Tibial nerve (tissue), 4 donors: ENCODE data around the gene RIOK2. TPM values are rescaled to one million over a fixed set of nuclear protein-coding genes. Genes with fewer than 3 reads are reported as not detected.

Experiments
- DNase-seq, 2 donors: peaks; one replicate each; pipeline ENCODE4 v3.0.0-alpha.2; 2019; ENCODE audit warnings: low spot score in 2 of 2
- H3K27ac ChIP-seq, 4 donors: fragments of 200-600 bp; sonication (generic) in 3 of 4; one replicate each; pipeline ENCODE4 v1.5.1; 2017 to 2019; ENCODE audit warnings: mild to moderate bottlenecking in 1 of 4
- H3K27me3 ChIP-seq, 2 donors: fragments of 200-600 bp; sonication (generic) in 1 of 2; one replicate each; pipeline versions ENCODE4 v1.5.1 to v1.6.0; 2017 to 2019
- H3K36me3 ChIP-seq, 3 donors: fragments of 200-600 bp; sonication (generic); one replicate each; pipeline ENCODE4 v1.5.1; 2018 to 2019
- H3K4me1 ChIP-seq, 4 donors: fragments of 200-600 bp; sonication (generic) in 3 of 4; one replicate each; pipeline ENCODE4 v1.5.1; 2017 to 2019
- H3K4me3 ChIP-seq, 4 donors: fragments of 200-600 bp; sonication (generic) in 3 of 4; one replicate each; pipeline ENCODE4 v1.5.1; 2017 to 2019; ENCODE audit warnings: mild to moderate bottlenecking in 1 of 4, moderate library complexity in 1 of 4
- H3K9me3 ChIP-seq, 4 donors: fragments of 200-600 bp; sonication (generic) in 3 of 4; one replicate each; pipeline ENCODE4 v1.5.1; 2017 to 2019
- CTCF ChIP-seq, 5 experiments: fragments of 200-600 bp in 3 of 5; fragments of 450-650 bp in 2 of 5; sonication (generic) in 3 of 5; IDR thresholded peaks; one replicate each; pipeline ENCODE4 v1.5.1; 2016 to 2019; ENCODE audit warnings: antibody characterized with exemption in 5 of 5, mild to moderate bottlenecking in 3 of 5, moderate library complexity in 2 of 5
- EP300 ChIP-seq, 2 donors: sonication (generic); formaldehyde crosslinking; IDR thresholded peaks; one replicate each; pipeline ENCODE4 v1.6.1; 2017; ENCODE audit warnings: antibody characterized with exemption in 2 of 2, mild to moderate bottlenecking in 1 of 2
- POLR2A ChIP-seq, 2 donors: fragments of 450-650 bp; IDR thresholded peaks; one replicate each; pipeline ENCODE4 v1.6.1; 2017; ENCODE audit warnings: antibody characterized with exemption in 2 of 2, mild to moderate bottlenecking in 2 of 2, moderate library complexity in 2 of 2
- WGBS, 2 donors: methylation state at CpG; one replicate each; pipeline ENCODE4 v1.1.5; 2018; 5-methylcytosine and 5-hydroxymethylcytosine counted together
- total RNA-seq, 4 donors: library from RNA; depleted of rRNA; stranded (reverse); fragments of >200 nt; gene quantifications; one replicate each; pipeline ENCODE4 v1.1.0, GENCODE V29; 2016

Gene RIOK2
- total RNA-seq, 4 donors from 2014 or later = 16.7 to 44.7 (median 27.3) TPM

GRCh38 chr5:97171703-97172102, 11.3 kb downstream of the RIOK2 start:
- Histone ChIP-seq H3K4me3 (no peak overlapping the region), H3K27ac (no peak overlapping the region), H3K27me3 (no peaks in the 10 kb centered on the region), H3K9me3 (no peaks in the 10 kb centered on the region), H3K4me1 (peaks cover 0 to 11% (median 0%) of the 10 kb centered on the region in 4 donors), H3K36me3 (peaks cover 5 to 96% (median 9%) of the 10 kb centered on the region in 3 donors)
- TF ChIP-seq EP300 (IDR thresholded peaks at IDR 0.05) (no peak), CTCF (IDR thresholded peaks at IDR 0.05) (no peak), POLR2A (IDR thresholded peaks at IDR 0.05) (no peak)
- WGBS, 2 donors = 40 to 69% methylated on average over 3 of the region's 3 CpGs
- no peak for DNase-seq

- 53 to 57% methylated on average over 6 of the region's 6 CpGs for WGBS, 2 donors
- TF ChIP-seq POLR2A (IDR thresholded peaks at IDR 0.05) (no peak), CTCF (IDR thresholded peaks at IDR 0.05) (no peak), EP300 (IDR thresholded peaks at IDR 0.05) (no peak)
- peaks cover 0 to 11% (median 0%) of the 10 kb centered on the region in 4 donors for H3K4me1 ChIP-seq
- no peak overlapping the region for H3K4me3 ChIP-seq
- H3K27ac ChIP-seq = peak overlapping the region in 1 of 4 donors; percentile 15
- no peaks in the 10 kb centered on the region for H3K9me3 ChIP-seq
- H3K27me3 ChIP-seq = no peaks in the 10 kb centered on the region
- H3K36me3 ChIP-seq = peaks cover 3 to 72% (median 5%) of the 10 kb centered on the region in 3 donors
- DNase-seq = no peak
Observed at GRCh38 chr5:97167435-97167834, 15.6 kb downstream of the RIOK2 start.

GRCh38 chr5:97165726-97166125, 17.3 kb downstream of the RIOK2 start:
- Histone ChIP-seq H3K4me3 (no peak overlapping the region), H3K4me1 (peaks cover 0 to 16% (median 0%) of the 10 kb centered on the region in 4 donors), H3K27ac (peak overlapping the region in 1 of 4 donors; percentile 2), H3K36me3 (peaks cover 0 to 62% (median 5%) of the 10 kb centered on the region in 3 donors), H3K9me3 (no peaks in the 10 kb centered on the region), H3K27me3 (no peaks in the 10 kb centered on the region)
- 11 to 37% methylated on average over 1 of the region's 1 CpG for WGBS, 2 donors
- TF ChIP-seq CTCF (IDR thresholded peaks at IDR 0.05) (no peak), EP300 (IDR thresholded peaks at IDR 0.05) (no peak), POLR2A (IDR thresholded peaks at IDR 0.05) (no peak)
- DNase-seq = no peak

- Histone ChIP-seq H3K36me3 (peaks cover 0 to 61% (median 5%) of the 10 kb centered on the region in 3 donors), H3K4me1 (peaks cover 0 to 16% (median 0%) of the 10 kb centered on the region in 4 donors), H3K9me3 (no peaks in the 10 kb centered on the region), H3K27ac (no peak overlapping the region), H3K27me3 (no peaks in the 10 kb centered on the region), H3K4me3 (no peak overlapping the region)
- no peak for DNase-seq
- no peak for TF ChIP-seq CTCF (IDR thresholded peaks at IDR 0.05)
- TF ChIP-seq EP300 (IDR thresholded peaks at IDR 0.05) = no peak
- no peak for TF ChIP-seq POLR2A (IDR thresholded peaks at IDR 0.05)
Observed at GRCh38 chr5:97164846-97165245, 18.2 kb downstream of the RIOK2 start.

DNA sequence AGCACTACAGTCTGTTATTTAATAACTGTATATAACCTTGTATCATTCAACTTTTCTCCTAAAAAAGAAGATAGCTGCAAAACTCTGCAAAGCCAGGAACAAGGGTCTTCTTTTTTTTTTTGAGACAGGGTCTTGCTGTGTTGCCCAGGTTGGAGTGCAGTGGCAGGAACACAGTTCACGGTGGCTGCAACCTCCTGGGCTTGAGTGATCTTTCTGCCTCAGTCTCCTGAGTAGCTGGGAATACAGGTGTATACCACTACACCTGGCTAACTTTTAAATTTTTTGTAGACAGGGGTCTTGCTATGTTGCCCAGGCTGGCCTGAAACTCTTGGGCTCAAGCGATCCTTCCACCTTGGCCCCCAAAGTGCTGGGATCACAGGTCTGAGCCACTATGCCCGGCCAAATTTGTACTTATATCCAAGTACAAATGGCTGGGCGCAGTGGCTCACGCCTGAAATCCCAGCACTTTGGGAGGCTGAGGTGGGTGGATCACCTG, 19.2 kb downstream of the RIOK2 start:
- 89 to 96% methylated on average over 5 of the region's 5 CpGs for WGBS, 2 donors
- Histone ChIP-seq H3K27me3 (no peaks in the 10 kb centered on the region), H3K36me3 (peaks cover 0 to 61% (median 5%) of the 10 kb centered on the region in 3 donors), H3K9me3 (no peaks in the 10 kb centered on the region), H3K27ac (no peak overlapping the region), H3K4me1 (peaks cover 0 to 16% (median 0%) of the 10 kb centered on the region in 4 donors), H3K4me3 (no peak overlapping the region)
- DNase-seq = no peak
- TF ChIP-seq POLR2A (IDR thresholded peaks at IDR 0.05) = no peak
